ENCODE results near the gene DLG2.

DLG2 gene

GRCh38 chr11:83568516-83568915 is 2058.6 kb downstream of the DLG2 start:
- no peak for DNase-seq (ENCODE audit: low spot score)

- no peak for DNase-seq (ENCODE audit: low spot score)
Measured at GRCh38 chr11:83566950-83567349, 2060.2 kb downstream of the DLG2 start.

GRCh38 chr11:83564870-83565269 is 2062.3 kb downstream of the DLG2 start:
- no peak for DNase-seq (ENCODE audit: low spot score)

GRCh38 chr11:83558281-83558680 is 2068.9 kb downstream of the DLG2 start:
- no peak for DNase-seq (ENCODE audit: low spot score)

- DNase-seq (ENCODE audit: low spot score): no peak
Measured at GRCh38 chr11:83557653-83558052, 2069.5 kb downstream of the DLG2 start.

- DNase-seq (ENCODE audit: low spot score): no peak
Measured at GRCh38 chr11:83554876-83555275, 2072.3 kb downstream of the DLG2 start.

GRCh38 chr11:83549984-83550667 is 2077.0 kb downstream of the DLG2 start:
- DNase-seq (ENCODE audit: low spot score): no peak

GRCh38 chr11:83546368-83546767 is 2080.8 kb downstream of the DLG2 start:
- DNase-seq (ENCODE audit: low spot score): no peak

- no peak for DNase-seq (ENCODE audit: low spot score)
Measured at GRCh38 chr11:83545494-83546260, 2081.5 kb downstream of the DLG2 start.

- DNase-seq (ENCODE audit: low spot score): no peak
Measured at GRCh38 chr11:83544846-83545245, 2082.3 kb downstream of the DLG2 start.

GRCh38 chr11:83543706-83544439 is 2083.3 kb downstream of the DLG2 start:
- DNase-seq (ENCODE audit: low spot score): no peak

GRCh38 chr11:83542861-83543260 is 2084.3 kb downstream of the DLG2 start:
- no peak for DNase-seq (ENCODE audit: low spot score)

- DNase-seq (ENCODE audit: low spot score): no peak
Measured at GRCh38 chr11:83540728-83541127, 2086.4 kb downstream of the DLG2 start.

- DNase-seq (ENCODE audit: low spot score): no peak
Measured at GRCh38 chr11:83540112-83540675, 2086.9 kb downstream of the DLG2 start.

GRCh38 chr11:83538286-83538685 is 2088.9 kb downstream of the DLG2 start:
- DNase-seq (ENCODE audit: low spot score): no peak

- DNase-seq (ENCODE audit: low spot score): no peak
Measured at GRCh38 chr11:83537131-83537610, 2090.0 kb downstream of the DLG2 start.

- DNase-seq (ENCODE audit: low spot score): no peak
Measured at GRCh38 chr11:83533166-83533565, 2094.0 kb downstream of the DLG2 start.

GRCh38 chr11:83528877-83529276 is 2098.3 kb downstream of the DLG2 start:
- DNase-seq (ENCODE audit: low spot score): no peak

- no peak for DNase-seq (ENCODE audit: low spot score)
Measured at GRCh38 chr11:83528225-83528624, 2098.9 kb downstream of the DLG2 start.

- no peak for DNase-seq (ENCODE audit: low spot score)
Measured at GRCh38 chr11:83523676-83524075, 2103.5 kb downstream of the DLG2 start.

- DNase-seq (ENCODE audit: low spot score): no peak
Measured at GRCh38 chr11:83522911-83523310, 2104.2 kb downstream of the DLG2 start.

All from germinal center (tissue), 1 donor.